Muscle layer of duodenum (tissue), 2 donors: ENCODE measurements around the gene MRTO4.
"Not testable (repeated sequence)": the region's sequence is repeated elsewhere in the genome, so short reads cannot be mapped to it uniquely, and the experiment has no call there.

Experiments used
- H3K27ac ChIP-seq: one replicate; pipeline ENCODE4 v1.7.0; 2013; ENCODE audit warnings: mild to moderate bottlenecking, low read length
- H3K27me3 ChIP-seq: one replicate; pipeline ENCODE4 v1.7.0; 2013; ENCODE audit warnings: low read depth, mild to moderate bottlenecking, control low read depth, low read length
- H3K36me3 ChIP-seq, 2 donors: one replicate each; pipeline ENCODE4 v1.7.0; 2013; ENCODE audit warnings: low read length in 2 of 2, control low read depth in 1 of 2, mild to moderate bottlenecking in 1 of 2; ENCODE audit not compliant: insufficient read depth in 2 of 2, control insufficient read depth in 1 of 2
- H3K4me1 ChIP-seq, 2 donors: one replicate each; pipeline ENCODE4 v1.7.0; 2013; ENCODE audit warnings: low read length in 2 of 2, mild to moderate bottlenecking in 2 of 2, control low read depth in 1 of 2, moderate library complexity in 1 of 2; ENCODE audit not compliant: insufficient read depth in 2 of 2, control insufficient read depth in 1 of 2
- H3K4me3 ChIP-seq, 2 donors: one replicate each; pipeline ENCODE4 v1.7.0; 2013; ENCODE audit warnings: low read length in 2 of 2, low read depth in 1 of 2, mild to moderate bottlenecking in 1 of 2
- H3K9me3 ChIP-seq, 2 donors: one replicate each; pipeline ENCODE4 v1.7.0; 2013; ENCODE audit warnings: low read length in 2 of 2, control low read depth in 1 of 2, mild to moderate bottlenecking in 1 of 2; ENCODE audit not compliant: control insufficient read depth in 1 of 2
- donor health status: healthy.

Gene MRTO4

GRCh38 chr1:19210772-19211549, 40.6 kb upstream of the MRTO4 start:
- Histone ChIP-seq H3K27ac (peak overlapping the region; percentile 95), H3K9me3 (no peaks in the 10 kb centered on the region), H3K4me3 (peak overlapping the region; percentile 87 to 93), H3K27me3 (no peaks in the 10 kb centered on the region), H3K4me1 (peaks cover 18 to 46% of the 10 kb centered on the region in 2 donors), H3K36me3 (peaks cover 5 to 19% of the 10 kb centered on the region in 2 donors)

GRCh38 chr1:19212167-19212566, 39.4 kb upstream of the MRTO4 start:
- Histone ChIP-seq H3K27me3 (no peaks in the 10 kb centered on the region), H3K36me3 (peaks cover 5 to 19% of the 10 kb centered on the region in 2 donors), H3K4me3 (no peak overlapping the region), H3K4me1 (peaks cover 14 to 34% of the 10 kb centered on the region in 2 donors), H3K9me3 (no peaks in the 10 kb centered on the region), H3K27ac (no peak overlapping the region)

- Histone ChIP-seq H3K27ac (no peak overlapping the region), H3K4me1 (peaks cover 11 to 23% of the 10 kb centered on the region in 2 donors), H3K27me3 (no peaks in the 10 kb centered on the region), H3K9me3 (no peaks in the 10 kb centered on the region), H3K4me3 (no peak overlapping the region), H3K36me3 (peaks cover 15 to 27% of the 10 kb centered on the region in 2 donors)
Observed at GRCh38 chr1:19213580-19213979, 38.0 kb upstream of the MRTO4 start.

- peaks cover 38 to 42% of the 10 kb centered on the region in 2 donors for H3K36me3 ChIP-seq
- not testable (repeated sequence) for H3K4me1 ChIP-seq, H3K27ac ChIP-seq, H3K27me3 ChIP-seq, H3K4me3 ChIP-seq, H3K9me3 ChIP-seq
Observed at GRCh38 chr1:19216585-19216984, 35.0 kb upstream of the MRTO4 start.

- no peaks in the 10 kb centered on the region for H3K9me3 ChIP-seq
- H3K27ac ChIP-seq, result no peak overlapping the region
- H3K4me1 ChIP-seq, result no peaks in the 10 kb centered on the region
- H3K36me3 ChIP-seq, result peaks cover 58 to 62% of the 10 kb centered on the region in 2 donors
- H3K27me3 ChIP-seq, result no peaks in the 10 kb centered on the region
- H3K4me3 ChIP-seq, result no peak overlapping the region
Observed at GRCh38 chr1:19219451-19219850, 32.2 kb upstream of the MRTO4 start.

GRCh38 chr1:19220080-19220846, 31.3 kb upstream of the MRTO4 start:
- Histone ChIP-seq H3K36me3 (peaks cover 64 to 69% of the 10 kb centered on the region in 2 donors), H3K4me1 (no peaks in the 10 kb centered on the region), H3K27ac (no peak overlapping the region), H3K27me3 (no peaks in the 10 kb centered on the region), H3K4me3 (no peak overlapping the region), H3K9me3 (no peaks in the 10 kb centered on the region)

GRCh38 chr1:19220991-19221390, 30.6 kb upstream of the MRTO4 start:
- Histone ChIP-seq H3K27me3 (no peaks in the 10 kb centered on the region), H3K9me3 (no peaks in the 10 kb centered on the region), H3K4me3 (no peak overlapping the region), H3K4me1 (no peaks in the 10 kb centered on the region), H3K27ac (no peak overlapping the region), H3K36me3 (peaks cover 69 to 74% of the 10 kb centered on the region in 2 donors)

- Histone ChIP-seq H3K36me3 (peaks cover 74 to 83% of the 10 kb centered on the region in 2 donors), H3K27ac (no peak overlapping the region), H3K27me3 (no peaks in the 10 kb centered on the region), H3K9me3 (no peaks in the 10 kb centered on the region), H3K4me3 (no peak overlapping the region), H3K4me1 (no peaks in the 10 kb centered on the region)
Observed at GRCh38 chr1:19222573-19222972, 29.0 kb upstream of the MRTO4 start.

- Histone ChIP-seq H3K36me3 (peaks cover 69 to 78% of the 10 kb centered on the region in 2 donors), H3K27ac (no peak overlapping the region), H3K4me3 (no peak overlapping the region), H3K27me3 (no peaks in the 10 kb centered on the region), H3K4me1 (no peaks in the 10 kb centered on the region), H3K9me3 (no peaks in the 10 kb centered on the region)
Observed at GRCh38 chr1:19222979-19223824, 28.4 kb upstream of the MRTO4 start.

GRCh38 chr1:19229229-19229628, 22.4 kb upstream of the MRTO4 start:
- Histone ChIP-seq H3K9me3 (no peaks in the 10 kb centered on the region), H3K27me3 (no peaks in the 10 kb centered on the region), H3K36me3 (peaks cover 57% of the 10 kb centered on the region in 2 donors), H3K27ac (no peak overlapping the region), H3K4me3 (no peak overlapping the region), H3K4me1 (peaks cover 0 to 21% of the 10 kb centered on the region in 2 donors)

GRCh38 chr1:19229828-19230325, 21.7 kb upstream of the MRTO4 start:
- H3K27me3 ChIP-seq, result no peaks in the 10 kb centered on the region
- no peaks in the 10 kb centered on the region for H3K9me3 ChIP-seq
- H3K4me1 ChIP-seq, result peaks cover 0 to 24% of the 10 kb centered on the region in 2 donors
- H3K4me3 ChIP-seq, result no peak overlapping the region
- H3K36me3 ChIP-seq, result peaks cover 53 to 55% of the 10 kb centered on the region in 2 donors
- no peak overlapping the region for H3K27ac ChIP-seq
